Activated T-helper 17 cell treated with anti-CD3 and anti-CD28 coated beads, Interleukin-2, amount 50 U/mL, for 72 hours (primary cell): ENCODE measurements around the gene TP73. TPM values are rescaled to one million over a fixed set of nuclear protein-coding genes. Genes with fewer than 3 reads are reported as not detected.
A peak's percentile ranks its signal among the peaks of the same experiment; 100 is the strongest.

Experiments used
- ATAC-seq: fragments of 150-1000 bp; cut with Tn5 transposase; replicated peaks from 2 replicates; pipeline ENCODE4 v1.10.0; 2021; ENCODE audit warnings: mild to moderate bottlenecking, moderate library complexity
- H3K27ac Mint-ChIP-seq: one replicate; pipeline ENCODE4 v1.8.0; 2022; ENCODE audit warnings: mixed read lengths
- H3K27me3 Mint-ChIP-seq: one replicate; pipeline ENCODE4 v1.8.0; 2022; ENCODE audit warnings: mixed read lengths
- H3K36me3 Mint-ChIP-seq: one replicate; pipeline ENCODE4 v1.8.0; 2022; ENCODE audit warnings: low read depth, mild to moderate bottlenecking, mixed read lengths
- H3K4me1 Mint-ChIP-seq: one replicate; pipeline ENCODE4 v1.8.0; 2022; ENCODE audit warnings: mixed read lengths
- H3K4me3 Mint-ChIP-seq: one replicate; pipeline ENCODE4 v1.8.0; 2022; ENCODE audit warnings: mild to moderate bottlenecking, mixed read lengths
- H3K9me3 Mint-ChIP-seq: one replicate; pipeline ENCODE4 v1.8.0; 2022; ENCODE audit warnings: mixed read lengths
- total RNA-seq, 2 donors: library from RNA; stranded (reverse); gene quantifications; one replicate each; pipeline ENCODE4 v1.2.3, GENCODE V29; 2022

The TP73 gene
- total RNA-seq, 2 donors from 2014 or later: 0.95 to 1.1 TPM

DNA sequence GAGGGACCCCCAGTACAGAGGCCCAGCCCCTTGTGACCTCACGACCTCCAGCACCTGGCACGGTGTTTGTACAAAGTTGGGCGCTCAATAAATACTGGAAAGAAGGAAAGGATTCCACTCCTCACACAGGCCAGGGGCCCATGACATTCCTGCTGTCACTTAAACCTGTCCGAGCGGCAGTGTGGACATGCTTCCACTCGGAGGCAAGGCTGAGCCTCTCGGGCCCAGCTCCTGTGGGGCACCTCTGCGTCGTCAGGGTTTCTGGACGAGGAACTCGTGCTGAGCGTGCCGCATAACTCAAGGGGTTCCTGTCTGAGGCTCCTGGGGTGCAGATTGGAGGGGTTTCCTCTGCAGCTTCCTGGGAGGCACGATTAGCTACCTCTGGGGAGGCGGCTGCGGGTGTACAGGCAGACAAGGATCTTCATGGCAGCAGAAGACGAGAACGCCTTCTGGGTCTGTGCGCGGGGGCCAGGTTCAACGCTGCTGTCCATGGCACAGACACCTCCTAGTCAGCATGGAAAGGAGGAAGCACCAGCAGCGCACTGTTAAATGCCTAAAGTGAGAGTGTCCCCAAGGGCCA is 116.6 kb downstream of the TP73 start:
- Mint-ChIP-seq H3K4me1 (no peaks in the 10 kb centered on the region), H3K27ac (no peak overlapping the region), H3K9me3 (no peaks in the 10 kb centered on the region)

DNA sequence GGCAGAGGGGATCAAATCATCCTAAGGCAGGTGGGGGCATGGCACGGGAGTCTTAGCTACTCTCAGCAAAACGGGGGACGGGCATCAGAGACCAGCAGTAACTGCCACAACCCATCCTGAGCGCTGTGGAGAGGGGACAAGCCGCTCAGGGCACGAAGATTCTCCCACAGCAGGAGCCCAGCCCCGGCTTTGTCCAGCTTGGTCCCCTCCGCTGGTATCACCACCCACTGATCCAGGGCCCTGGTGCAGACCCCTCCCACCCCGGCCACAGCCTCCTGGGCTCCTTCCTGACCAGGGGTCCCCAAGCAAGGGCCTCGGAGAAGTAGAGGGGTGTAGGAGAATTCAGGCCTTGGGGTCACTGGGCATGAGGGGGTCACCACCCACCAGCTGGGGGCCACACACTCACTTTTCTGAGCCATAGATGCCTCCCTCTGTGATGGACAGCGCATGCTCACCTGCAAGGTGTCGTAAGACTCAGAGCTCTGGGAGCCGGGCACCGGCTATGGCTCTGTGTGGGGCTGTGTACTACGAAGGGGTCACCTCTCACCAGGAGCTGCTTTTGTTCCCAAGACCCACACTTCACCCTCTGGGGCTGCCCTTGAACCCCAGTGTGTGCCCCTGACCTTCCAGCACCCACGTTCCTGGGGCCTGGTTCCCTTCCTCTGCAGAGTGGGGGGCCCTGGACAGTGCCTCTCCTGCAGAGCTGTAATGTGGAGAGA is 117.9 kb downstream of the TP73 start:
- H3K36me3 Mint-ChIP-seq: no peaks in the 10 kb centered on the region
- peak overlapping the region; percentile 76 for H3K4me3 Mint-ChIP-seq
- no peaks in the 10 kb centered on the region for H3K27me3 Mint-ChIP-seq
- no peak overlapping the region for H3K27ac Mint-ChIP-seq
- ATAC-seq: no peak
- H3K9me3 Mint-ChIP-seq: no peaks in the 10 kb centered on the region
- no peaks in the 10 kb centered on the region for H3K4me1 Mint-ChIP-seq

More for the DNA sequence above, 116.6 kb downstream of the TP73 start:
- Mint-ChIP-seq H3K27me3 (peaks cover 5% of the 10 kb centered on the region), H3K4me3 (no peak overlapping the region), H3K36me3 (no peaks in the 10 kb centered on the region)
- ATAC-seq: no peak

GRCh38 chr1:3771108-3772026 is 119.1 kb downstream of the TP73 start:
- peak overlapping the region; percentile 76 for H3K4me3 Mint-ChIP-seq
- H3K27ac Mint-ChIP-seq: no peak overlapping the region
- no peaks in the 10 kb centered on the region for H3K4me1 Mint-ChIP-seq
- H3K36me3 Mint-ChIP-seq: no peaks in the 10 kb centered on the region
- no peaks in the 10 kb centered on the region for H3K9me3 Mint-ChIP-seq
- no peaks in the 10 kb centered on the region for H3K27me3 Mint-ChIP-seq
- ATAC-seq: no peak

- Mint-ChIP-seq H3K27ac (no peak overlapping the region), H3K9me3 (no peaks in the 10 kb centered on the region)
Observed at GRCh38 chr1:3772027-3772714, 119.9 kb downstream of the TP73 start.

DNA sequence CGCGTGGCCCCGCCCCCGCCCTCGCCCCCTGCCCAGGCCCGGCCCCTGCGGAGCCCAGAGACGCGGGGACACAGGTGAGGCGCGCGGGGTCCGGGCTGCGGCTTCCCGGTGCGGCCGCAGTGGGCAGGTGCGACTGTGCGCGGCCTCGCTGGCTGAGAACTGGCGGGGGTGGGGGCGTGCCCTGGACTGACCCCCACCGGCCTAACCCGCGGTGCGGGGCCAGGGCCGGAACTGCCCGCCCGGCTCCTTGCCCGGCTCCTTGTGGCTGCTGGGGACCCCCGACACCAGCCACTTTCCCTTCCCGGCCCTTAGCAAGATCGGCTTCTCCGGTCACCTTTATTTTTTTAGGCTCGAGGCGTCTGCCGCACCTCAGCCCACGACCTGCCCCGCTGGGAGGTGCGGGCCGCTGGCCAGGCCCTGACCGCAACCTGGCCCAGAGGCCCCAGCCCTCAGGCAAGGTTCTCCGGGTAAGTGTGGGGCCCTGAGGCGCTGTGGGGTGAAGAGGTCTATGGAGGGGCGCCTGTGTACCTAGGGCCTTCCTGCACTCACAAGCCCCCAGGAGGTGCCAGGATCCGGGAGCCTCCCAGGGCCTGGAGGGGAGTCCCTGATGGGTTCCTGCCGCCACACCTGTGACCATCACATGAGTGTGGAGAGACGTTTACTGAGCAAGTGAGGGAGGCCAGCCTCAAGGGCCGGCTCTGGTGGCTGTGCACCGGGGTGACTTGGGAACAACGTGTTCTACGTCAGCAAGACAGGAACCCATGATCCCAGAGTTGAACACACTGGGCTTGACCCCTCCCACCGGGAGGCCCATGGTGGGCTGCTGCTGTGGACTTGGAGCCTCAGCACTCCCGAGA is 120.6 kb downstream of the TP73 start, which contains the start of gene SMIM1:
SMIM1 (plus strand) TSS at position 35 of the 857 bp plus-strand sequence. CDS start 2,625 bp downstream, outside the sequence.
- H3K9me3 Mint-ChIP-seq: no peaks in the 10 kb centered on the region
- H3K4me3 Mint-ChIP-seq: peak within 1 kb of the TSS; percentile 76
- H3K27me3 Mint-ChIP-seq: no peaks in the 10 kb centered on the region
- H3K27ac Mint-ChIP-seq: no peak within 1 kb of the TSS
- ATAC-seq: no peak
- no peaks in the 10 kb centered on the region for H3K4me1 Mint-ChIP-seq
- no peaks in the 10 kb centered on the region for H3K36me3 Mint-ChIP-seq

More at GRCh38 chr1:3772027-3772714, 119.9 kb downstream of the TP73 start:
- no peaks in the 10 kb centered on the region for H3K36me3 Mint-ChIP-seq
- H3K4me3 Mint-ChIP-seq: peak overlapping the region; percentile 76
- H3K4me1 Mint-ChIP-seq: no peaks in the 10 kb centered on the region
- no peaks in the 10 kb centered on the region for H3K27me3 Mint-ChIP-seq
- peak; percentile 80 for ATAC-seq

DNA sequence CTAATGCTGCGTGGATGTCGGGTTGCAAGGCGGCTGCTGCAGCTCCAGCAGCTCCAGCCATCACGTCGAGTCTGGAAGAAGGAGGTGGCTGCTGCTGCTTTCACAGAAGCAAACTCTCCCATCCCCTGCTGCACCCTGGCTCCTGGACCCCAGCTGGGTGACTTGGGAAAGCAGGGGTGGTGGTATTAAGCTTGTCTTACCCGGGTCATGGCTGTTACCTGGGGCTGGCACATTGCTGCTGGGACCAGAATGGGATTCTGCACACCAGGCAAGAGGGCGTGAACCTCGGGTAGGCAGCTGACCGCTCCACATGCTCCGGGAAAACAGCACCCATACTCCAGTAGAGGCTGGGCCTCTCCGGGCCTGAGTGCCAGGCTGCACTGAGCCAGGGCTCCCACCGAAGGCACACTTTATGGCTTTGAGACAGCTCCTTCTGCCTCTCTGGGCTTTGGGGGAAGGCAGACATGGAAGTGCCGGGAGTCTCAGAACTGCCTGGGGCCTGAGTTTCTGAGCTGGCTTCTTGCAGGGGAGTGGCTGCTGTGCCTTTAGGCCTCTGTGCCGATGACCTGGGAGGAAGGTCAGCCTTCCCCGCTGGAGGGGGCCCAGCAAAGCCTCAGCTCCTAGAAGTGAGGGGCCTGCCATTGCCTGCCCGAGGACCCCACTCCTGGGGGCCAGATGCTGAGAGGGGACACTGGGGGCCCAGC is 121.4 kb downstream of the TP73 start:
- Mint-ChIP-seq H3K4me1 (no peaks in the 10 kb centered on the region), H3K27ac (no peak overlapping the region), H3K9me3 (no peaks in the 10 kb centered on the region), H3K36me3 (no peaks in the 10 kb centered on the region), H3K27me3 (no peaks in the 10 kb centered on the region), H3K4me3 (peak overlapping the region; percentile 45)
- ATAC-seq: no peak

DNA sequence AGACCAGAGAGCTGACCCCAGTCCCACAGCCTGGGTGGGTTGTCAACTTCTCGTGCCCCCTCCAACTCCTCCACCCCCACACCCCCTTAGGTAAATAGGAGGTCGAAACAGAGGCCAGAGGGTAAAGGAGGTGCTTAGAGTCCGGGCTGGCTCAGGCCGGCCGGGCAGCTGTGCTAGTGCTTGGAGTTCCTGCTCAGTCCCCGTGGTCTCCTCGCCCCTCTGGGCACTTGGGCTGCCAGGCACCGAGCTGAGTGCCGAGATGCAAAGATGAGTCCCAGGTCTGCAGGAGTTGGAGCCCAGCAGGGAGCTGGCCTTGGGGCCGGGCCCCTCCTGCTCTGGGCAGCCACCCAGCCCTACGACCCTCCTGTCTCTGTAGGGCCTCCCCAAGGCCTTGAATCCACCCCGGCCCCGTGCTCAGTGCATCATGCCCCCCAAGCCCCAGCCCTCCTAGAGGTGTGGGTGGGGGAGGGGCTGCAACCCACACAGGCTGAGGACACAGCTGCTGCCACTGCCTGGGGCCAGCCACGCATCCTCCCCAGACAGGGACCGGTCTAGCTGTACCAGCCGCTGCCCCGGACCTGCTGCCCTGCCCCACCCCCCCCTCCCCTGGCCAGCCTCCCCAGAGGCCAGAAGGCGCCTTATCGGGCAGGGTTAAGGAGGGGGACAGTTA is 122.1 kb downstream of the TP73 start:
- Mint-ChIP-seq H3K27ac (no peak overlapping the region), H3K9me3 (no peaks in the 10 kb centered on the region), H3K27me3 (no peaks in the 10 kb centered on the region), H3K36me3 (peaks cover 6% of the 10 kb centered on the region), H3K4me1 (no peaks in the 10 kb centered on the region), H3K4me3 (no peak overlapping the region)
- ATAC-seq: no peak

DNA sequence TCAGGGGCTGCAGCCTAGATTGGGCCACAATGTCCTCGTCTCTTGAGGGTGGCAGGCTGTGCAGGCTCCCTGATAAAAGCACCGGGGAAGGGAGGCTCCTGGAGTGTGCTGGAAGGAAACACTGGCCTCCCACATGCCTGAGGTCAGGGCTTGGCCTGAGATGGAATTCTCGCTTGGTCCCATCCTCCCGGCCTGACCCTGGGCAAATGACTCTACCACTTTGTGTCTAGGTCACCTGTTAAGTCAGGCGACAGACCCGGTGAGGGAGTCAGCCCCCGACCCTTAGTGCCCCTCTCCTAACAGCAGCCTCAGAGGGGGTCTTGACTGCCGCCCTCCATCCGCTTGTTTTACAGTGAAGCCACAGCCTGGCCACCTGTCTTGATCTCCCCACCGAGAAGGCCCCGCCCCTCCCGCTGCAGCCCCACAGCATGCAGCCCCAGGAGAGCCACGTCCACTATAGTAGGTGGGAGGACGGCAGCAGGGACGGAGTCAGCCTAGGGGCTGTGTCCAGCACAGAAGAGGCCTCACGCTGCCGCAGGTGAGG is 122.7 kb downstream of the TP73 start:
- Mint-ChIP-seq H3K9me3 (no peaks in the 10 kb centered on the region), H3K4me1 (no peaks in the 10 kb centered on the region), H3K4me3 (no peak overlapping the region), H3K27me3 (no peaks in the 10 kb centered on the region), H3K27ac (no peak overlapping the region), H3K36me3 (peaks cover 12% of the 10 kb centered on the region)
- ATAC-seq: no peak

GRCh38 chr1:3775490-3776230 is 123.3 kb downstream of the TP73 start:
- no peak overlapping the region for H3K27ac Mint-ChIP-seq
- H3K4me1 Mint-ChIP-seq: no peaks in the 10 kb centered on the region
- H3K9me3 Mint-ChIP-seq: no peaks in the 10 kb centered on the region
- H3K27me3 Mint-ChIP-seq: no peaks in the 10 kb centered on the region
- peaks cover 18% of the 10 kb centered on the region for H3K36me3 Mint-ChIP-seq
- no peak overlapping the region for H3K4me3 Mint-ChIP-seq
- peak; percentile 53 for ATAC-seq

DNA sequence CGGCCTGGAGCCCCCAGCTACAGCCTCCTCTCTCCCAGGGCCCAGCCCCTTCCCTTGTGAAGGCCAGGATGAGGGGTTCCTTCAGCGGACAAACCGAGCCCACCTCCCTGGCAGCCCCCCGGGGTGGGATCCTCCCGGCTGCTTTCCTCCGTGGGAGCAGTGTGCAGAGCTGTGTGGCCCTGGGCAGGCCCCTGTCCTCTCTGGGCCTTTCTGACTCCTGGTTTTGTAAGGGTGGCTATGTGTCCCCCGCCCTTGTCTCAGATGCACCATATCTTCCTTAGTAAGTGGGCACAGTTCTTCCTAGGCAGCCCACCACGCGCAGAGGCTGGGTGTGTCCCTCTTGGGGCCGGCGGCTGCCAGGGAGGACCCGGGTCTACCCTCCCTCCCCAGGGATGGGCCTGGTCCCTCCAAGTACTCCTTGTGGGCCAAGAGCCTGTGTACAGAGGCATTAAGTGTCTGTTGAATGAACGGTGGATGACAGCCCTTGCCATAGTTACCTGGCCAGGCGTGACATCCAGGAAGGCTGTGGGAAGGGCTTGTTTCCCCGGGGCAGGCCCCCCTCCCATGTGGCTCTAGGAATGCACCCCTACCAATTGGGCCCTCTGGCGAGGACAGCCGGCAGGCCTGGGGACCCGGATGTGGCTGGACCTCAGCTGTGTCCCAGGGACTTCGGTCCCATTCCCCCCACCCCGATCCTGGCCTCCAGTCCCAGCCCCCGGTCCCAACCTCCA is 124.1 kb downstream of the TP73 start:
- no peak overlapping the region for H3K27ac Mint-ChIP-seq
- H3K4me1 Mint-ChIP-seq: no peaks in the 10 kb centered on the region

DNA sequence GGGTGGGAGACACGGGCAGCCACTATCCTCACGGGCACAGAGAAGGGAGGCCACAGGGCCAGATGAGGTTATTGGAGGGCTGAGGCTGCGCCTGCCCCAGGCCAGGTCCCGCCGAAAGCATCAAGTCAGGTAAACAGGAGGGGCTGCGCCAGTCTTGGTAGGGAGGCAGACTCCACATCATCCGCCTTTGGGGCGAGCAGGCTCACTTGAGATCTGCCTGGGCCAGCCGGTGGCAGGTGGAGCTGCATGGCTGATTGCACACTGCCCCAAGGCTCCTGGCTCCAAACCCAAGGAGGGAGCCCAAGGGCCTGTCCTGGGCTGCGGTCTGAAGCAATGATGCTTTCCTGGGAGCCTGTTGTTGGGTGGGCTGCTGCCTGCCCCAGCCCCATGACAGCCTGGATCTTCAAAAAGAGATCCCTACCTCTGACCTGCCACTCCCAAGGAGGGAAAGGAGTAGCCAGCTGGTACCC is 124.8 kb downstream of the TP73 start:
- Mint-ChIP-seq H3K36me3 (peaks cover 33% of the 10 kb centered on the region), H3K4me3 (no peak overlapping the region), H3K27me3 (no peaks in the 10 kb centered on the region), H3K9me3 (no peaks in the 10 kb centered on the region), H3K4me1 (no peaks in the 10 kb centered on the region), H3K27ac (no peak overlapping the region)
- no peak for ATAC-seq

More for the DNA sequence above, 124.1 kb downstream of the TP73 start:
- Mint-ChIP-seq H3K4me3 (no peak overlapping the region), H3K9me3 (no peaks in the 10 kb centered on the region), H3K27me3 (no peaks in the 10 kb centered on the region), H3K36me3 (peaks cover 25% of the 10 kb centered on the region)
- no peak for ATAC-seq
